HG03097 (cell line): ENCODE data around the gene GPAT2.
"Not testable (repeated sequence)": the region's sequence is repeated elsewhere in the genome, so short reads cannot be mapped to it uniquely, and the experiment has no call there.

Source experiments
- ATAC-seq: cut with Tn5 transposase; IDR thresholded peaks from one replicate; pipeline ENCODE4 v1.9.1; 2021; ENCODE audit not compliant: unreplicated experiment, low FRiP score

GPAT2 gene

DNA sequence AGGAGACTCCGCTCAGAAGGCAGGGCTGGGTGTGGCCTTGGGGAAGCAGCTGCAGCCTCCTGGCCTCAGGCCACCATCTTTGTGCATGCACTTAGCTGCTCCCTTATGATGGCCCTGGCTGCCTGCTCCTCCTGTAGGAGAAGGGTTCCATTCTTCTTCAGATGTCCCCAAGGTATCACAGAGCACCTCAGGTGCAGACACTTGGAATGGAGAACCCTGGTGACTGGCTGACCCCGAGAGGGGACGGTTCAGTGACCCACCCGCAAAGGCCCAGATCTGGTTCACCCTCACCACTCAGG, 9.6 kb downstream of the GPAT2 start:
- no peak for ATAC-seq

DNA sequence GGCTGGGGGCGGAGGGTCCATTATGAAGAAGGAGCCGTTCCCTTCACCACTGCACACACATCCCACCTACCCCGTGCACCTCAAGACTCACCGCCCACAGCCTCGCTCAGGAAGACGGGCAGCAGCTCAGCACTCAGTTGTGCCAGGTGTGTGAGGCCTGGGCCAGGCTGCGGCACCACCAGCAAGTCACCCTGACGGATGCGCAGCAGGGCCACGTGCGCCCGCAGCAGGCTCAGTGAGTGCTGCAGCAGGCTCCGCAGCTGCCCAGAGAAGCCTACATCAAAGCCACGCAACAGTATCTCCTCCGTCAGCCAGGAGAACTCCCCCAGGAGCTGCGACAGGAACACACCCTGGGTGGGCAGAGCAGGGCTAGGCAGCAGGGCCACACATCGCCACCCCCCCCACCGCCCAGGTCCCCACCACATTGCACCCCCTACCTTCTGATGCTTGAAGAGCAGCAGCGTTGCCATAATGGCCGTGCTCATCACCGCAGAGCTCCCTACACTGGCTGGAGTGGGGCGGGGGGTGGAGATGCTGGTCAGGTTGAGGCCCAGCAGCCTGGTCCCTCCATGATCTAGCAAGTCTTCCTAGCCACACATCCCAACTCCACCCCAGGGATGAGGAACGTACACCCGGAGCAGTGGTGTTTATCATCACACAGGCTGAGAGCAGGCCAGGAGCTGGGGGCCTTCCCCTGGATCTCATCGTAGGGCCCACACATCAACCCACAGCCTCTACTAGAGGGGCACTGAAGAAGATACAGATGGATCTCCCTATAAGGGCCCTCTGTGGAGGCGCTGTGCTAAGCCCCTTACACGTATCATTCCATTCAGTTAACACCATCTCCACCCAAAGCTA, 10.2 kb downstream of the GPAT2 start:
- no peak for ATAC-seq

DNA sequence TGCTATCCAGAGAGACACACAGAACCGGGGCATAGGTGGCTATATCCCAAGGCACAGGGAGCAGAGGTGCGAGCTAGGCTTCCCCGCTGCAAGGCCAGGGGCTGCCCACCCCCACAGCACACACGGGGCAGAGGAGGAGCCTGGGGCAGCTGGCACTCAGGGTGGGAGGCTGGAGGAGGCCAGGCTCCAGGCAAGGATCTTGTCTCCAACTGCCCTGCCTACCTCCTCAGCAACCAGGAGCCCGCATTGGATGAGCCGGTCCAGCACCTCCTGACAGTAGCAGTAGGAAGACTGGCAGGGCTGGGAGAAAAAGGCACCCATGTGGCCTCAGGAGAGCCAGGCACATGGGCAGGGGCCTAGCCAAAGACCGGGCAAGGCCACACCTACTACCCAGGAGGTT, 11.0 kb downstream of the GPAT2 start:
- not testable (repeated sequence) for ATAC-seq

DNA sequence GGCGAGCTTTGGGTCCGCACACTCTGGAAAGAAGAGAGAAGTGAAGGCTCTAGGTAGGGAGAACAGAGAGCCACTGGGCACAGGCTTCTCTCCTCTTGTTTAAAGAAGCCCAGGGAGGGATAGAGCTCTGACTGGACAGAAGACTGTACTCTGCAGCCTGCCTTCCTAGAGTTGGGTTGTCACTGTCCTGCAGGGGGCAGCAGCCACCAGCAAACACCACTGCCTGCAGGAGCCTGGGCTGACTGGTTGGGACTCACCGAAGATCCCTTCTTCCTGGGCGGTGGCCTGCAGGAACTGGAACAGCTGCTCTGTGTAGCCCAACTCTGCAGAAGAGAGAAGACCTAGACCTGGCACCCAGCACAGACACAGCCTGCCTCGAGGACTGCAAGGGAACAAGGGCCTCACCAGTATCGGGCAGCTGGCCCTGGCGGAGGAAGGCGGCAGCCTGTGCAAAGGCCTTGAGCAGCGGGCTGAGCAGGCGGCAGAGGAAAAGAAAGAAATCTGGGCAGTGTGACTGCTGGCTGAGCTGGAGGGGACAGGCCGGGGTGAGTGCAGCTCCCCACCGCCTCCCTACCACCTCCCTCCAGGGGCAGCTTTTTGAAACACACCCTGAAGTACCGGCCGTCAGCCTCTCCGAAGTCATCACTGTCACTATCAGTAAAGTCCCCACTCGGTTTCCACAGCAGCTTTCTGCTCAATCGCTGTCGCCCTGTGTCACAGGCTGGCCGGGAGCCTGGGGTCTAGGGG, 11.8 kb downstream of the GPAT2 start:
- peak; percentile 64 for ATAC-seq

DNA sequence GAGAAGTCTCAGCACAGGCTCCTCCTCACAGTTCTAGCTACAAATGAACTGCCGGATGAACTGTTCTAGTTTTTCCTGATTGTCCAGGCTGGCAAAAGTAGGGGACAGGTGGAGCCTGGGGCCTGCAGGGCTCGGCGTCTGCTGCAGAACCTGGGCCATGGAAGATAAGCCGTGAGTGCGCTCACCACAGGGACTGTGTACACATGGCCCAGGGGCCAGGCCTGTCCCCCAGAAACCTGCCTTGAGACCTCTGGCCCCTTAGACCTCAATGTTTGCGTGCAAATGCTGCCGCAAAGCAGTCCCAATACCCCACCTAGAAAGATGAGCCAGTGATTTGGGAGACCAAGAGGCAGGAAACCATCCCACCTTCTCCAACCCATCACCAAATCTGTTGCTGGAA, 12.6 kb downstream of the GPAT2 start:
- ATAC-seq = not testable (repeated sequence)

DNA sequence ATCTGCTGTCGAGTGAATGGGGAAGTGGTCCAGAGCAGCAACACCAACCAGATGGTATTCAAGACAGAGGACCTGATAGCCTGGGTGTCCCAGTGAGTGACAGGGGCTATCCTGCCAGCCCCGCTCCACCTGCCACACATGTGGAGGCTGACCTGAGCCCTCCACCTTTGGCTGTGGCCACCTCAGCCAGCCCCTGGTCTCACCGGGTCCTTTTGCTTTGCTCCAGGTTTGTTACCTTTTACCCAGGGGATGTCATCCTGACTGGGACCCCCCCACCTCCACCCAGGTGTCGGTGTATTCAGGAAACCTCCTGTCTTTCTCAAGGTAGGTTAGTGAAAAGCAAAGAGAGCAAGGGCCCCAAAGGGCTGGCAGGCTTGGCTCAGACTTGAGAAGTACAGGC, 13.6 kb downstream of the GPAT2 start:
- not testable (repeated sequence) for ATAC-seq

DNA sequence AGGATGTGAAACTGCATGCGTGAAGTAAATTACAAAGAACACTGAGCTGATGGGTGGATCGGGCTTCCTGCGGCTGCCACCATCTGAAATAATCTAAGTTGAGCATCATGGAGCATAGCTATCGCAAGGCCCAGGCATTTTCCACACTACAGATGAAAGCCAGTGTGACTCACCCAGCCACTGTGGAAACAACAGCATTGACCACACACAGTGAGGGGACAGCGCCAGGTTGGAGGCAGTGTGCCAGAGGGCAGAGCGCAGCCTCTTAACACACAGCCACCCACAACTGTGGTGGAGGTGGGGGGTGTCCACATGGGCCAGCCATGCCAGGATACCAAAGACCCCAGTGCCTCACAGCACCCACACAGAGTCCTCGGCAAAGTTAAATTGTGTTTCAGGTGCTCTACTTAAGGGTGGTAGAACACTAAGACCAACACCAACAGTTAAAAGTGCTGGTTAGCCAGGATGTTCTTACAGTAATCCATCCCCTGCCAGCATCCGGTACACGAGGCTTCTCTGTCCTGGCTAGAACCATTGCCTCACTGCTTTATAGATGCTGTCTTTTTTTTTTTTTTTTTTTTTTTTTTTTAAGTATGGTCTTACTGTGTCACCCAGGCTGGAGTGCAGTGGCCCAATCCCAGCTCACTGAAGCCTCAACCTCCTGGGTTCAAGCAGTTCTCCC, 14.7 kb downstream of the GPAT2 start:
- not testable (repeated sequence) for ATAC-seq

DNA sequence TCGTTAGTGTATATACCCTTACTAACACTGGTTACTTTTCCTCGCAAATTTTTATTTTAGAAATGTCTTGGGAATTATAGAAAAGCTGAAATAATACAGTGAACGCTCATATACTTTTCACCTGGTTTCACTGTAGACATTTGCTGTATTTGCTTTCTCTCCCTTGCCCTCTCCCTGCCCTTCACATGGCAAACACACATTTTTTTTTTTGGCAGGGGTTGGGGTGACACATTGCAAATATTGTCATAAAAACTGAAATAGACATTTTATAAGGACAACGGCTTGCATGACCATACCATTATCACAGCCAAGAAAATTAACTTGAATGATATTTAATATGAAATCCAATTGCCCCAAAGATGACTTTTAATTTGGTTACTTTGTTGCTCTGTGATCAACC, 18.4 kb downstream of the GPAT2 start:
- ATAC-seq = not testable (repeated sequence)

DNA sequence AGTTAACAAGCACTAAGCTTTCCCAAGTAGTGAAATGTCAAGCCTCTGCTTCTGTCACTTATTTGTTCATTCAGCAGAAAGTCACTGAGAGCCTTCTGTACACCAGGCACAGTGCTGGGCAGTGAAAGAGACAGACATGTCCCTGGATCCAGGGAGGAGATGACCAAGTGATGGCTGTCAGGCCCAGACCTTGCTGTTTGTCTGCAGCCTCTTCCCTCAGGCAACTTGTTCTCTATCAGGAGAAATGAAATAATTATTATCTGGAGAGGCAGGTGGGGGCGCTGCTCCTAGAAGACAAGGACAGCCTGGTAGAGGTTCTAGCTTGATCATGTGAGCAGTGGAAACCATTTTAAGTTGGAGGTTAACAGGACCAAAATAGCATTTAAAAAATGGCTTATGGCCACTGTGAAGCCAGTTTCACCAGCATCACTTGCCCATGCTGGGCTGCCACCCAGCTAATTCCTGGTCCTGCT, 21.9 kb downstream of the GPAT2 start:
- ATAC-seq = not testable (repeated sequence)

DNA sequence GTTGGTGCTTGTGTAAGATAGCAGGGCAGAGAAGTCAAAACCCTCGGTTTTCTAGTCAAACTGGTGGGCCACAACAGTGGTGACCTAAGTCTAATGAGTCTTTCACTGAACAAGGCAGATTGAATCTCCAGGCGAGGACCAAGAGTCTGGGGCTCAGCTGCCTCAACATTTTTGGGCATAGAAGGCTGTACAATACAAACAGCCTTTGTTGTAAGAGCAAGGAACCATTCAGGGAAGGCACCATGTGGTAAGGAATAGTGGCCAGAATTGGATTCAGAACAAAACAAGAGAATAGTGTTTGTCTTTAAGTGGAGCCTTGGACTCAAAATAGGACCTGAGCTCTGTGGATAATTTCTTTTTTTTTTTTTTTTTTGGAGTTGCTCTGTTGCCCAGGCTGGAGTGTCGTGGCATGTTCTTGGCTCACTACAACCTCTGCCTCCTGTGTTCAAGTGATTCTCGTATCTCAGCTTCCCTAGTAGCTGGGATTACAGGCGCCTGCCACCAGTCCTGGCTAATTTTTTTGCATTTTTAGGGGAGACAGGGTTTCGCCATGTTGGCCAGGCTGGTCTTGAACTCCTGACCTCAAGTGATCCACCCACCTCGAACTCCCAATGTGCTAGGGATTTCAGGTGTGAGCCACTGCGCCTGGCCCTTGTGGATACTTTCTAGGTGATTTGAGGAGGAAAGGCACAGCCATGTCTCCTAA, 22.5 kb downstream of the GPAT2 start:
- not testable (repeated sequence) for ATAC-seq

DNA sequence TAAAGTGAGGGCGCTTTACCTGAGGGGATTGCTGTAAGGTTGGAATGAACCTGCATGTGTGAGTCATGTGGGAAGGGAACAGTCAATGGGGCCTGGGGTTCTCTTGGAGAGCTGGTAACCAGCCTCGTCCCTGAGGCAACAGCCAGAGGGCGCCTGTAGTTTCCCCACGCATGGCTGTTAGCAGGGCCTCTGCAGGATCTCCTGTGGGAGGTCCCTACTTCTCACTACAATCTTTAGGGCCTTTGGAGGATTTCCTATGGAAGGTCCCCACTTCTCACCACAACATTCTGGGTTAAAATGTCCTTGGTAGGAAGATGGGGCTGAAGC, 23.6 kb downstream of the GPAT2 start:
- not testable (repeated sequence) for ATAC-seq

DNA sequence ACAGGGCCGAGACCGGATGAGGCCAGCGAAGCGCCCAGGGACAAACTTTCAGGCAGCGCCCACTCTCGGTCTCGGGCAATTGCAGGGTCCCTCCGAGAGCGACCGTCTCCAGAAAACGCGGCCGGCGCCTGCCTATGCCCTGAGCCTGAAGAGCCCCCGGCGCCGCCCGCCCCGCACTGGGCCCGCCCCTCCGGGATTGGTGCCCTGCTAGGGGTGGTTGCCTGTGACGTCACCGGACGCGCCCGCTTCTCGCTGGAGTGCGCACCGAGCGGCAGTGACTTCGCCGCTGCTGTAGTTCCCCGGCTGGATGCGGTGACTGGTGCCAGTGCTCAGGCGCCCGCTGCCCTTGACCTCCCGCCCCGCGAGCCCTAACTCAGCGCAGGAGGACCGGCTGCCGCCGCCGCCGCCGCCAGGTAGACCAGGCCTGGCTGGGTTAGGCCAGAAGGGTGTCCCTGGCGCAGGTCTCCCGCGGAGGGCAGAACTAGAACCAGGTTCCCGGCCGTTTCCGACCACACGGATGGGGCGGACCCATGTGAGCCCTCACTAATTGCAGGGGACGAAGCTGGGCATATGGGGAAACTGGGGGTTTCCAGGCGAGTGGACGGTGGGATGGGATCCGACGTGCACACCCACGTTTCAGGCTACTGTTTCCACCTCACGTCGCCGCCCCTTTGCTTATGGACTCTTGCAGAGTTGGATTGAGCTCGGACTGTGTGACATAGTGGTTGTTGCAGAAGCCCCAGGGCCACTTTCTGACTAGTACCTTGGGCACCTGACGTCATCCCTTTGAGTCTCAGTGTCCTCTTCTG, 24.2 kb downstream of the GPAT2 start:
- peak; percentile 98 for ATAC-seq

DNA sequence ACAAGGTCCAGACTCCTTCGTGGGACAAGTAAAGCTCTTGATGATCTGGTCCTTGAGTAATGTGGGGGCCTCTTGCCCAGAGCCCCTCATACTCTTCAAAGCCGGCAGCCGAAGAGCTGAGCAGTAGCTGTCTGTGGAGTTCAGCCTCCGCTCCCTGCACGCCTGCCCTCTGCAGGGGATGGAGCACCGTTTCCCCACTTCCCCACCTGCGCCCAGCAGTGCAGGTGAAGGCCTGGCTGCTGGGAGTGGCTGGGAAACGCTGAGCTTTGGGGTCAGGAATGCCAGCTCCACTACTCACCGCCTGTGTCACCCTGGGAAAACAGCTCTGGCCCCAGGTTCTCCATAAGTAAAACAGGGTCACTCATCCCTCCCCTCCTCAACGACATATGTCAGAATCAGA, 24.9 kb downstream of the GPAT2 start:
- ATAC-seq = peak; percentile 10

DNA sequence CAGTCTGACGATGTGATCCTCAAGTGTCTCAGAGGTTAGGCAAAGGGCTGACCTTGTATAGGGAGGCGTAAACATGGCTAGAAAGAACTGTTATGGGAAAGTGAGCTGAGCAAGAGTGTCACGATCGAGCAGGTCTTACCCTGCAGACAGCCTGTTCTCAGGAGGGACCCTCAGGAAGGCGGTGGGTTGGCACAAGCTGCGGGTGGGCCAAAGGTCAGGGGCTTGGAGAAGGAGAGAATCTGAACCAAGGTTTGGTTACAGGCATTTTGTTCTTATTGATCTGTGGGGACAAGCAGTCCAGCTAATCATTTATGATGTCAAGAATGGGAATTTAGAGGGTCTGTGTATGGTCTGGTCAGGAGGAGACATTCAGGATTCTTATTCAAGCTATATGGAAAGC, 26.7 kb downstream of the GPAT2 start:
- not testable (repeated sequence) for ATAC-seq

DNA sequence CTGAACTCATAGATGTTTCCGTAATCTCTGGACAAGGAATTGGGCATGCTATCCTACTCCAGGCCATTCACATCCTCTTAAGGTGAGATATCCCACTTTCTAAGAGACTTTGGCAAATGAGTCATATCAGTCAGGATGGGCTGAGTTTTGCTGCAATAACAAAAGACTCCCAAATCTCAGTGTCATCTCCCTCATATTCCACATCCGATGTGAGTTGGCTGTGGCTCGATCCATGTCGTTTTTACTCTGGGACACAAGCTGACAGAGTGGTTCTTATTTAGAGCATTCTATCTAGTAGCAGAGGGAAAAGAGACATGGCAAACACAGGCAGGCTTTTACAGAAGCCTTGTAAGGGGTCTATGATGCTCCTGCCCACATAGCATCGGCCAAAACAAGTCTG, 28.5 kb downstream of the GPAT2 start:
- not testable (repeated sequence) for ATAC-seq

DNA sequence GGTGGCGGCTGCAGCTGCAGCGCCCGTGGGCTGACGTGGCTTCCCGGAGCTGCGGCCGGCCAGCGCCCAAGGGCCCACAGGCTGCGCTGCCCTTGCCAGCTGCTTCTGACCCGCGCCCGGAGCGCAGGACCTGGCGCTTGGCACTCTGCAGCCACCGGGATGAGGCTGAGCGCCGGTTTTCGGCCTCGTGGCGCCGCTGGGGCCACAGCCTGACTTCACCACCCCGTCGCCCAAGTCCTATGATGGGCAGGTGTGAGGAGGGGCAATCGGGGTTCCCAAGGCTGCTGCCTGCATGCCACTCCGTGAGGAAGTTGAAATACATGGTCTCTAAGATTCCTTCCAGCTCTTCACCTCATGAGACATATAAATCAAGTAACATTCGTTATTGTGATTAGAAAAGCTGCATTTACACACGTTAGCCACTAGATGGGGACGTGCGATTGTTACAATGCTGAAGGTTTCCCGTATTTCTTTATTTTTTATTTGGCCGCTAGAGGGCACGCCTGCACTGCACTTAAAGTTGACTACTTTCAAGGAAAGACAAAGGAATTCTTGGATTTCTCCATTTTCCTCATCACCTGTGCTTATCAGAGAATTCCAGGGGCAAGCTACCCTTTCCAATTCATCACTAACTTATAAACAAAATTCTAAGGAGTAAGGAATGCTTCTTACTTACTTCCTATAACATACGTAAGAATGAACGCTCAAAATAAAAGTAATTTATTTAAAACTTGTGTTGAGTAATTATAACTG, 42.0 kb downstream of the GPAT2 start:
- peak; percentile 52 for ATAC-seq

DNA sequence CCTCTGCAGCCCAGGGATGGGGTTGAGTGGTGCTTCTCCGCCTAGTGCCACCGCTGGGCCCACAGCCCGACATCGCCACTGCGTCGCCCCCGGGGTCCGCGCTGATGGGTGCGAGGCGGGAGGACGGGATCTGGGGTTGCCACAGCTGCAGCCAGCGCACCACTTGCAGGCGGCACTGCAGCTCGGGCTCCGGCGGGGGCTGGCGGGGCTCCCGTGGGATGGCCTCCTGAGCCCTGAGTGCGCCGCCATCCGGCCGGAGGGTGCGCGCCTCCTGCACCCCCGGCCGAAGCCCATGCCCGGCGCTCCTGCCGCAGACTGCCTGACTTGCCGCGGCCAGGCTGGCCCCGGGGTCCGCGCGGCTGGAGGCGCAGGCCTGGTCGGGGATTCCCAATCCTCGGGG, 42.6 kb downstream of the GPAT2 start:
- ATAC-seq = peak; percentile 37

DNA sequence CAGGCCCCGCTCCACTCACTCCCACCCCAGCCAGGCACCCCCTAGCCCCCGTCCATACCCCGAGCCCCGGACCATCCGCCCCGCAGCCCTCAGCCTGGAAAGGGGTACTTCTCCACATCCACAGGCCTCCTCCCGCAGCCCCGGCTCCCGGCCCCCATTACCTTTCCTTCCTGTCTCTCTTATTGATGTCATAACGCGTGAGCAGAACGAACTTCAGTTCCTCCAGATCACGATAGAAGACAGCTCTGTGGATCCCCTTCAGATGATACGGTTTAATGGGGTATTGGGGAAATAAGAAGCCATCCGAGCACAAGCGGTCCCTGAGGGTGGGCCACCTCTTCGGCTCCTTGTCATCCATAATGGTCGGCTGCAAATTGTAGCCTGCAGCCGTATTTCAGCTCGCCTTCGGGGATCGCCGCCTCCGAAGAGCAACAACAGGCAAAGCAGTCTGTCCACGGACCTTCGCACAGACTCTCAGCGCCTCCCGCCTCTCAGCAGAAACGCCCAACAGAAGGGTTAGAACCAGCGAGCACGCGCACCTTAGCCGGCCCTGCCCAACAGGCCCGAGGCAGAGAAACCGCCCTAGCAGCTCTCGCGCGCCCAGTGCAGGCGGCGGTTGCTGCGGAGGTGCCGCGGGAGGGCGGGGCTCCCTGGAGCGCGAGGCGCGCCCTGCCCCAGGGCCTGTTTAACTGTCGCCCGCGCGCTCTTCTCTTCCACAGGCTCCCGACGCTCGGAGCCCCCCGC, 43.2 kb downstream of the GPAT2 start, which contains the start of gene ANKRD36C:
ANKRD36C (minus strand) TSS at position 474 of the 744 bp plus-strand sequence; CDS start at position 358, 116 bp downstream.
- peak; percentile 87 for ATAC-seq
